ENCODE data around the gene CORO1C. TPM values are rescaled to one million over a fixed set of nuclear protein-coding genes. Genes with fewer than 3 reads are reported as not detected.

The CORO1C gene
- total and polyA plus RNA-seq, 9 of the 15 experiments (the other 6 are each of a cell fraction or from before 2014, with no cell fraction given) = 55.2 to 280 (median 150) TPM

GRCh38 chr12:108744021-108744897 is 12.9 kb upstream of the CORO1C start:
- Histone ChIP-seq H3K4me1 (replicated peaks in 1 of 2; ENCODE audit: control insufficient read depth in 2 of 2, insufficient read depth in 2 of 2, low read length in 2 of 2) (no peaks in the 10 kb centered on the region; a peak in 1 of 5 replicates), H3K4me3 (no peak overlapping the region; the same call in 1 of the 2 replicates), H3K9me1 (ENCODE audit: control insufficient read depth, insufficient read depth, low read length) (no peaks in the 10 kb centered on the region), H3K27ac (ENCODE audit: extremely low read depth, low read depth, low read length) (peak overlapping the region; percentile 9; the same call in 1 of the 3 replicates), H3K36me3 (ENCODE audit: control insufficient read depth, insufficient read depth, low read length) (0 out of 3 replicates have a peak, but pooled peaks cover 2% of the 10 kb centered on the region), H4K20me1 (replicated peaks; ENCODE audit: control insufficient read depth, insufficient read depth, low read length) (no peaks in the 10 kb centered on the region), H3K4me2 (ENCODE audit: insufficient read depth, low read length) (no peak overlapping the region), H2AFZ (ENCODE audit: low read depth, low read length) (peak overlapping the region; percentile 52), H3K27me3 (ENCODE audit: control insufficient read depth in 2 of 2, insufficient read depth in 2 of 2, low read length in 2 of 2) (no peaks in the 10 kb centered on the region), H3K9ac (ENCODE audit: insufficient read depth in 1 of 2, low read depth in 2 of 2, low read length in 2 of 2) (no peak overlapping the region), H3K79me2 (ENCODE audit: control insufficient read depth, insufficient read depth, low read length) (no peaks in the 10 kb centered on the region), H3K9me3 (replicated peaks; ENCODE audit: control insufficient read depth, insufficient read depth, low read depth, low read length) (no peaks in the 10 kb centered on the region)
- WGBS (ENCODE audit: insufficient coverage, low coverage, missing lambda C conversion rate) = 9% methylated on average over 5 of the region's 5 CpGs
- ChIA-PET POLR2A (interaction anchor here (1.0 to 1.7 kb wide), 3 partner anchors 7 to 14 kb away, joined by 3 to 4 read pairs (median 3); no protein-coding TSS in a partner anchor), CTCF (ENCODE audit: low intra/inter-chr PET ratio) (interaction anchor here (0.6 to 0.7 kb wide), 2 partner anchors 9 to 174 kb away, joined by 5 to 8 read pairs; no protein-coding TSS in a partner anchor)
- DNase-seq (ENCODE audit: extremely low read depth in 1 of 4, low spot score in 3 of 4) (no peak), ATAC-seq (peak; percentile 43; the same call in 2 of the 3 replicates), FAIRE-seq (no peak)
- TSS peak; percentile 86 for BruUV-seq (replicated peaks)
- in situ Hi-C loops (cut with MboI) = no loop called here
- intact Hi-C loops (cut with micrococcal nuclease) = no loop called here
- TF ChIP-seq HDAC2 (IDR thresholded peaks at IDR 0.05) (peak; percentile 89; the same call in 1 of the 2 replicates), ZNF212 (CRISPR knock-in tag; IDR thresholded peaks at IDR 0.05) (no peak), ZC3H4 (CRISPR knock-in tag; IDR thresholded peaks at IDR 0.05; ENCODE audit: borderline replicate concordance) (no peak), ZNF316 (IDR thresholded peaks at IDR 0.05) (peak; percentile 68), TOE1 (IDR thresholded peaks at IDR 0.05; ENCODE audit: borderline replicate concordance) (no peak), TOE1 (CRISPR knock-in tag; IDR thresholded peaks at IDR 0.05; ENCODE audit: borderline replicate concordance, low read depth) (no peak), NFE2 (IDR thresholded peaks at IDR 0.05; ENCODE audit: low read depth) (peak; percentile 71), CBFA2T3 (IDR thresholded peaks at IDR 0.05) (no peak), ADNP (tag; IDR thresholded peaks at IDR 0.05) (peak; percentile 60), FIP1L1 (IDR thresholded peaks at IDR 0.05; ENCODE audit: low read depth, low read length, poor library complexity, severe bottlenecking) (no peak), SMC3 (conservative IDR thresholded peaks at IDR 0.05; ENCODE audit: insufficient read depth, low read depth, low read length) (no peak), C11orf30 (IDR thresholded peaks at IDR 0.05; ENCODE audit: low read depth) (peak; percentile 48; the same call in 1 of the 2 replicates), ETV6 (IDR thresholded peaks at IDR 0.05; ENCODE audit: borderline replicate concordance in 1 of 2, low read depth in 2 of 2, low read length in 1 of 2) (no peak), ETV6 (CRISPR knock-in tag; IDR thresholded peaks at IDR 0.05; ENCODE audit: borderline replicate concordance) (no peak), ZNF3 (CRISPR knock-in tag; IDR thresholded peaks at IDR 0.05) (no peak), HDAC1 (IDR thresholded peaks at IDR 0.05) (peak in 1 of 2 experiments; percentile 60; a peak in 2 of 4 replicates), PTTG1 (tag; IDR thresholded peaks at IDR 0.05; ENCODE audit: low read depth) (no peak), ZNF143 (CRISPR knock-in tag; IDR thresholded peaks at IDR 0.05) (no peak), KAT8 (IDR thresholded peaks at IDR 0.05; ENCODE audit: low read depth) (no peak), SMAD2 (IDR thresholded peaks at IDR 0.05; ENCODE audit: low read depth, low read length) (no peak), ZFP36 (IDR thresholded peaks at IDR 0.05; ENCODE audit: low read depth, low read length, partially characterized antibody) (no peak), SMARCB1 (IDR thresholded peaks at IDR 0.05; ENCODE audit: insufficient read length, low read depth) (peak; percentile 31), CBX1 (IDR thresholded peaks at IDR 0.05; ENCODE audit: low read depth) (no peak)
